ENCODE data around the gene TSPAN9. TPM values are rescaled to one million over a fixed set of nuclear protein-coding genes. Genes with fewer than 3 reads are reported as not detected.

Gene TSPAN9
- polyA plus RNA-seq, 1 donor (not counting 4 experiments of a cell fraction or from before 2014, with no cell fraction given), result 27.5 TPM

DNA sequence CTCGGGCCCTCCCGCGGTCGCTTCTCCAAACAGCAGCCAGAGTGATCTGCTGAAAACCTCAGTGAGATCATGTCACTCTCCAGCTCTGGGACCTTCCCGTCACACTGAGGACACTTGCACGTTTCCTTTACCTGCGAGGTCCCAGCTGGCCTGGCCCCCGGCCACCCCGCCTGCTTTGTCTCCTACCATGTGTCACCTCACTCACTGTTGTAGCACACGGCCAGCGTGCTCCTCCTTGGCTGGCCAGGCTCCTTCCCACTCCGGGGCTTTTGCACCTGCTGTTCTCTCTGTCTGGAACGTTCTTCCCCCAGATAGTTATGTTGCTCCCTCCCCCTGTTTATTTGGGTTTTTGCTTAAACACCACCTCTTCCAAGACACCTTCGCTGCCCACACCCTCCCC lies 199.0 kb downstream of the TSPAN9 start:
- dilution Hi-C loops (cut with MboI; ENCODE audit: extremely low pct_ligation_motif_present, low sequenced_read_pairs), result no loop called here

GRCh38 chr12:3277306-3277943 lies 200.2 kb downstream of the TSPAN9 start:
- peaks cover 5% of the 10 kb centered on the region for H3K4me1 ChIP-seq (ENCODE audit: control insufficient read depth, extremely low read depth, insufficient read depth, low read length)
- H3K4me2 ChIP-seq (ENCODE audit: control insufficient read depth, extremely low read depth, insufficient read depth, low read depth, low read length), result no peak overlapping the region
- no peaks in the 10 kb centered on the region for H3K79me2 ChIP-seq (ENCODE audit: control insufficient read depth, insufficient read depth, low read length)
- H3K9ac ChIP-seq (ENCODE audit: control insufficient read depth, extremely low read depth, insufficient read depth, low read length), result no peak overlapping the region
- peaks cover 0 to 4% of the 10 kb centered on the region in 2 experiments for H3K36me3 ChIP-seq (ENCODE audit: control insufficient read depth in 2 of 2, extremely low read depth in 1 of 2, insufficient read depth in 2 of 2, low read length in 2 of 2)
- DNase-seq (ENCODE audit: low read depth, low spot score) (no peak), FAIRE-seq (no peak)
- no peak overlapping the region for H3K4me3 ChIP-seq (ENCODE audit: control insufficient read depth in 2 of 3, extremely low read depth in 1 of 3, insufficient read depth in 2 of 3, low read depth in 1 of 3, low read length in 3 of 3)
- H3K9me3 ChIP-seq (ENCODE audit: control insufficient read depth, low read depth, low read length), result no peaks in the 10 kb centered on the region
- H4K20me1 ChIP-seq (ENCODE audit: control insufficient read depth, extremely low read depth, insufficient read depth, low read length), result peaks cover 7% of the 10 kb centered on the region
- no peak overlapping the region for H2AFZ ChIP-seq (ENCODE audit: control insufficient read depth, low read length)
- dilution Hi-C loops (cut with MboI; ENCODE audit: extremely low pct_ligation_motif_present, low sequenced_read_pairs), result no loop called here
- no peak for TF ChIP-seq CTCF (optimal IDR thresholded peaks at IDR 0.05 in 1 of 3, IDR thresholded peaks at IDR 0.05 in 1 of 3, conservative IDR thresholded peaks at IDR 0.05 in 1 of 3; ENCODE audit: extremely low read depth in 1 of 3, insufficient read depth in 2 of 3, low read length in 3 of 3)
- no peak for TF ChIP-seq EZH2 (IDR thresholded peaks at IDR 0.05; ENCODE audit: low read length)
- peaks cover 4% of the 10 kb centered on the region for H3K27me3 ChIP-seq (ENCODE audit: control insufficient read depth, extremely low read depth, insufficient read depth, low read length)
- H3K27ac ChIP-seq (ENCODE audit: control insufficient read depth, insufficient read depth, low read length), result no peak overlapping the region
- H3K9me1 ChIP-seq (ENCODE audit: control insufficient read depth, extremely low read depth, insufficient read depth, low read length), result no peaks in the 10 kb centered on the region

More for the DNA sequence above, 199.0 kb downstream of the TSPAN9 start:
- H3K4me2 ChIP-seq (ENCODE audit: control insufficient read depth, extremely low read depth, insufficient read depth, low read depth, low read length), result no peak overlapping the region
- no peaks in the 10 kb centered on the region for H3K9me1 ChIP-seq (ENCODE audit: control insufficient read depth, extremely low read depth, insufficient read depth, low read length)
- H3K9ac ChIP-seq (ENCODE audit: control insufficient read depth, extremely low read depth, insufficient read depth, low read length), result no peak overlapping the region
- H2AFZ ChIP-seq (ENCODE audit: control insufficient read depth, low read length), result no peak overlapping the region
- no peaks in the 10 kb centered on the region for H3K79me2 ChIP-seq (ENCODE audit: control insufficient read depth, insufficient read depth, low read length)
- FAIRE-seq, result no peak
- H3K4me1 ChIP-seq (ENCODE audit: control insufficient read depth, extremely low read depth, insufficient read depth, low read length), result peaks cover 5% of the 10 kb centered on the region
- peaks cover 7% of the 10 kb centered on the region for H4K20me1 ChIP-seq (ENCODE audit: control insufficient read depth, extremely low read depth, insufficient read depth, low read length)
- no peak overlapping the region for H3K4me3 ChIP-seq (ENCODE audit: control insufficient read depth in 2 of 3, extremely low read depth in 1 of 3, insufficient read depth in 2 of 3, low read depth in 1 of 3, low read length in 3 of 3)
- peaks cover 4% of the 10 kb centered on the region for H3K27me3 ChIP-seq (ENCODE audit: control insufficient read depth, extremely low read depth, insufficient read depth, low read length)
- DNase-seq (ENCODE audit: low read depth, low spot score), result no peak
- peaks cover 0 to 2% of the 10 kb centered on the region in 2 experiments for H3K36me3 ChIP-seq (ENCODE audit: control insufficient read depth in 2 of 2, extremely low read depth in 1 of 2, insufficient read depth in 2 of 2, low read length in 2 of 2)
- TF ChIP-seq EZH2 (IDR thresholded peaks at IDR 0.05; ENCODE audit: low read length), result no peak
- no peak for TF ChIP-seq CTCF (optimal IDR thresholded peaks at IDR 0.05 in 1 of 3, IDR thresholded peaks at IDR 0.05 in 1 of 3, conservative IDR thresholded peaks at IDR 0.05 in 1 of 3; ENCODE audit: extremely low read depth in 1 of 3, insufficient read depth in 2 of 3, low read length in 3 of 3)
- no peaks in the 10 kb centered on the region for H3K9me3 ChIP-seq (ENCODE audit: control insufficient read depth, low read depth, low read length)
- H3K27ac ChIP-seq (ENCODE audit: control insufficient read depth, insufficient read depth, low read length), result no peak overlapping the region
